D341Med (cell line): Measurements from ENCODE around the gene NAP1L3.

Experiments
- DNase-seq: peaks from one replicate; pipeline ENCODE4 v3.0.0; 2012; ENCODE audit warnings: low spot score

The NAP1L3 gene, protein sequence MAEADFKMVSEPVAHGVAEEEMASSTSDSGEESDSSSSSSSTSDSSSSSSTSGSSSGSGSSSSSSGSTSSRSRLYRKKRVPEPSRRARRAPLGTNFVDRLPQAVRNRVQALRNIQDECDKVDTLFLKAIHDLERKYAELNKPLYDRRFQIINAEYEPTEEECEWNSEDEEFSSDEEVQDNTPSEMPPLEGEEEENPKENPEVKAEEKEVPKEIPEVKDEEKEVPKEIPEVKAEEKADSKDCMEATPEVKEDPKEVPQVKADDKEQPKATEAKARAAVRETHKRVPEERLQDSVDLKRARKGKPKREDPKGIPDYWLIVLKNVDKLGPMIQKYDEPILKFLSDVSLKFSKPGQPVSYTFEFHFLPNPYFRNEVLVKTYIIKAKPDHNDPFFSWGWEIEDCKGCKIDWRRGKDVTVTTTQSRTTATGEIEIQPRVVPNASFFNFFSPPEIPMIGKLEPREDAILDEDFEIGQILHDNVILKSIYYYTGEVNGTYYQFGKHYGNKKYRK

DNA sequence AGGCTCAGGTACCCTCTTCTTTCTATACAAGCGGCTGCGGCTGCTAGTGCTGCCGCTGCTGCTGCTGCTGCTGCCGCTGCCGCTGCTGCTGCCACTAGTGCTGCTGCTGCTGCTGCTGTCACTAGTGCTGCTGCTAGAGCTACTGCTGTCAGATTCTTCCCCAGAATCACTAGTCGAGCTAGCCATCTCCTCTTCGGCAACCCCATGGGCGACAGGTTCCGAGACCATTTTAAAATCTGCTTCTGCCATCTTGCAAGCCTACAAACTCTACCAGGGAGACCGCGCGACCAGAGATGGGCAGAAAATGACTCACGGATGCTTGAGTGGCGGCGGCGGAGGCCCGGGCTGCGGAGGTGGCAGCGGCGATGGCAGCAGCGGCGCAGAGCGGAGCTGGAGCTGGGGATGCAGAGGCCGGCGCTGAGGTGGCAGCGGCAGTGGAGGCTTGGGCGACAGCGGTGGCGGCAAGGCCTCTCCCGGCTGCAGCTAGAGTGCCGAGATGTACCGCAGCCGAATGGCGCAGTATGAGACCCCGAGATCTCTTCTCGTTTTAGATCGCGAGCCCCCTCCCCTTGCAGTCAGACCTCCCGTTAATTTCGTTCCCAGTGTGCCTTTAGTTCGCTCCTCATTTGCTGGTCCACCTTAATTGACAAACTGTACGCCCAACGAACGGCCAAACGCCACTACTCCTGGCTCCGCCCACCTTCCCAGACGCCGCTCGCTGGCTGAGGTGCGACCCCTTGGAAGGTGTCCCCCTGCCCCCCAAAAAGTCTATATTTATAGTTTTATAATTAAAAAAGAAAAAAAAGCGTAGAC is at the start of gene NAP1L3:
TSS of gene NAP1L3 (minus strand) at position 523 of the 813 bp plus-strand sequence. CDS start at position 249, 274 bp downstream.
- peak; percentile 77 for DNase-seq

DNA sequence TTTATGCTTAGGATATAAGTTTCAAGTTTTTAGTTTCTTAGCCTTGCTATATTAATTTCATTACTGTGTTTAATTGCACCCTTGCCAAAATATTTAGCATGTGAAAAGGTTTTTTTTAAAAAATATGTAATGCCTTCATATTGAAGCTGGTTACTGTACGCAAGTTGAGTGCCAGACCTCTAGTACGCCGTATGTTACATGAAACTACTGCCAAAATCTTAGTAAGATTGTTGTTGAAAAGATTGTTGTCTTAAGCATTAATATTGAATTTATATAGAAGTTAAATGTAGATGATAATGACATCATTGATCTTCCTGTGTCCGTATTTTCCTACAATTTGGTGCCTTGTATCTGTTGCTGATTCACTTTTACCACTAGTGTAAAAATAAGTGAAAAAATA is 37.7 kb upstream of the NAP1L3 start:
- DNase-seq: no peak

DNA sequence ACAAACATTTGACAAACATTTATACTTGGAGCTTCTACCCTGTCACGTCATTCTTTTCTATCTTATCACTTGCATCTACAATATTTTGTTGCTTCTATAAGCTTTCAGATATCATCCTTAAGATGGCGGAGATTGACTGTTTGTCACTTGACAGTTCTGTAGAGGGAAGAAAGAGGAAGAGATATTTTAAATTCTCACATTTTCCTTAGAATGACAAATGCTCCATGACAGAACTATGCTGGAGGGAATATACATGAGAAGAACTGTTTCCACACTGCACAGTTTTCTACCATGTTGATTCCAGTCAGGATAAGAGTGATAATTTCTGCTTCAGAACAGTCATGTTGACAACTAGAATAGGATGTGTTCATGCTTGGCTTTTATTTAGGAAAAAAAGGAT is 30.3 kb upstream of the NAP1L3 start:
- no peak for DNase-seq

DNA sequence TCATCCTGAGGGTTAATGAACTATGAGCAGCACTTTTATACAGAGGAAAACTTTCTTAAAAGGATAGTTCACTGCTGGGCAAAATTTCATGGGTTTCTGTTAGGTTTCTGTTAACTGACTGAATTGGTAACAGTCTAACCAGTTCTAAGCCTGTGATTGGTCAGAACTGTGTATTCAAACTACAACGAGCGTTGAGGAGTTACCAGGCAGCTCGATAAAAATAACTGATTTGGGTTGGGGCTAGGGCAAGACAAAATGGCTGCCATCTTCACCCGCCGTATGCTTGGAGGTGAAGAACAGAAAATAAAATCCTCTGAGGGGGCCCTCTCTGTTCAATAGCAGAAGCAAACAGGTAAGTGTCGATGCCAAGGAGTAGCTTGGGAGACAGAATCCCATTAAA is 22.6 kb upstream of the NAP1L3 start:
- no peak for DNase-seq

DNA sequence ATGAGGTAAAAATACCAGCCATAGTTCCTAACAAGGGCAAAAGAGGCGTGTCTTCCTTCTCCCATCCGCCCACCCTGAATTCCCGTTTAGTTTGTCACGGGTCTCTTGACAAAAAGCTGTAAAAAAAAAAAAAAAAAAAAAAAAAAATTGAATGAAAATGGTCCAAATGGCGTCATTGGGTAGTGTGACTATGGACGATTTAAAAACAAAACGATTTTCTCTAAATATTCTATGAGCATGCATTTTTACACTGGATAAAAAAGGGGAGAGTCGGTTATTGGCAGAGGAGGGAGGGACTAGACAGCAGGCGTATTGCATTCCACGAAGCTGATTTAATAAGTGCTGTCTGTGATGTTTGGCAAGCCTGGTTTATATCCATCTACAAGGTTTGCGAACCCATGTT is 492 bp upstream of the NAP1L3 start, which contains the start of gene FAM133A:
TSS of gene FAM133A (plus strand) at position 338 of the 403 bp plus-strand sequence. CDS start 35,214 bp downstream, outside the sequence.
- peak; percentile 22 for DNase-seq

DNA sequence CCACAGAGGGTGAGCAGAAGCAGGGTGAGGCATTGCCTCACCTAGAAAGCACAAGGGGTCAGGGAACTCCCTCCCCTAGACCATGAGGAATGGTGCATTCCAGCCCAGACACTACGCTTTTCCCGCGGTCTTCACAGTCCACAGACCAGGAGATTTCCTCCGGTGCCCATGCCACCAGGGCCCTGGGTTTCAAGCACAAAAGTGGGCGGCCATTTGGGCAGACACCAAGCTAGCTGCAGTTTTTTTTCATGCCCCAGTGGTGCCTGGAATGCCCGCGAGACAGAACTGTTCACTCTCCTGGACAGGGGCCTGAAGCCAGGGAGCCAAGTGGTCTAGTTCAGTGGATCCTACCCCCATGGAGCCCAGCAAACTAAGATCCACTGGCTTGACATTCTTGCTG is 12.8 kb downstream of the NAP1L3 start:
- DNase-seq: no peak

DNA sequence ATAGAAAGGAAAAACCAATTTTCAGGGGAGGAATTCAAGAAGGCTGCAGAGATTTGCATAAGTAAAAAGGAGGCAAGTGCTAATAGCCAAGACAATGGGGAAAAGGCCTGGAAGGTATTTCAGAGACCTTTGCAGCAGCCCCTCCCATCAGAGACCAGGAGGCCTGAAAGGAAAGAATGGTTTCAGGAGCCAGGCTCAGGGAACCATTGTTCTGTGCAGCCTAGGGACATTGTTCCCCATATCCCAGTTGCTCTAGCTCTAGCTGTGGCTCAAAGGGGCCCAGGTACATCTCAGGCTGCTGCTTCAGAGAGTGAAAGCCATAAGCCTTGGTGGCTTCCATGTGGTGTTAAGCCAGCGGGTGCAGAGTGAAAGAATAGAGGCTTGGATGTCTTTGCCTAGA is 24.0 kb downstream of the NAP1L3 start:
- DNase-seq: no peak

DNA sequence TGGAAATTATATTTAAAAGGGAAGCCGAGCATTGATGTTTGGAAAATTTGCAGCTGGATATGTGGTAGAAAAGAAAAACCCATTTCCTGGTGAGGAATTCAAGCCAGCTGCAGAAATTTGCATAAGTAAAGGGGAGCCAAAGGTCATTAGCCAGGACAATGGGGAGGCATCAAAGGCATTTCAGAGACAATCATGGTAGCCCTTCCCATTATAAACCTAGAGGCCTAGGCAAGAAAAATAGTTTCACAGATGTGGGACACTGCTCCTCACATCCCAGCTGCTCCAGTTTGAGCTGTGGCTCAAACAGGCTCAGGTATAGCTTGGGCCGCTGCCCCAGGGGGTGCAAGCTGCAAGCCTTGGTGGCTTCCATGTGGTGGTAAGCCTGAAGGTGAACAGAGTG is 35.8 kb downstream of the NAP1L3 start:
- no peak for DNase-seq
